Endothelial cell of umbilical vein (primary cell): ENCODE results near the gene PILRA. TPM values are rescaled to one million over a fixed set of nuclear protein-coding genes. Genes with fewer than 3 reads are reported as not detected.

Source experiments
- BruUV-seq: library from RNA; stranded (reverse); fragments of 400-500 nt; replicated peaks from 2 replicates; lab custom pipeline; 2021; lab: Mats Ljungman, UMichigan
- CTCF ChIA-PET: fragments of 300-600, 350-600 bp; sonication (Branson Sonifier 250); formaldehyde crosslinking; loops from one replicate; lab custom pipeline; 2021; ENCODE audit warnings: antibody characterized with exemption, inconsistent platforms; lab: Charles Lee
- POLR2A ChIA-PET: fragments of 300-600, 350-600 bp; sonication (Branson Sonifier 250); formaldehyde crosslinking; loops from one replicate; lab custom pipeline; 2021; ENCODE audit warnings: antibody characterized with exemption, inconsistent platforms; lab: Charles Lee
- DNase-seq: peaks from one replicate; pipeline ENCODE4 v3.0.0-alpha.2; 2011; ENCODE audit warnings: low read depth, low spot score
- FAIRE-seq: peaks from 2 replicates; lab custom pipeline; 2011; peaks lifted over from hg19 to GRCh38; lab: Jason Lieb, UNC
- H2AFZ ChIP-seq: 2 replicates; pipeline ENCODE4 v1.6.0; 2012; ENCODE audit warnings: low read depth, low read length, control low read depth, inconsistent platforms
- H3K27ac ChIP-seq: 2 replicates; pipeline ENCODE4 v1.5.1; 2011; ENCODE audit warnings: low read depth, mild to moderate bottlenecking, control low read depth, low read length, moderate library complexity; ENCODE audit not compliant: insufficient read depth
- H3K27me3 ChIP-seq, 2 experiments: 2 replicates each; pipeline versions ENCODE4 v1.6.0 to v1.6.1; 2011; ENCODE audit warnings: low read length in 2 of 2, mixed read lengths in 1 of 2; ENCODE audit not compliant: control insufficient read depth in 2 of 2, insufficient read depth in 2 of 2
- H3K36me3 ChIP-seq, 2 experiments: 2 replicates in 1 of 2; 3 replicates in 1 of 2; pipeline ENCODE4 v1.5.1; 2011; ENCODE audit warnings: low read length in 2 of 2, mild to moderate bottlenecking in 1 of 2, moderate library complexity in 1 of 2; ENCODE audit not compliant: control insufficient read depth in 2 of 2, insufficient read depth in 2 of 2; ENCODE audit errors: extremely low read depth in 1 of 2
- H3K4me1 ChIP-seq: 3 replicates; pipeline ENCODE4 v1.5.1; 2011; ENCODE audit warnings: mild to moderate bottlenecking, low read length; ENCODE audit not compliant: control insufficient read depth, insufficient read depth; ENCODE audit errors: extremely low read depth
- H3K4me2 ChIP-seq: 2 replicates; pipeline ENCODE4 v1.6.1; 2011; ENCODE audit warnings: low read length, control low read depth, mixed read lengths; ENCODE audit not compliant: insufficient read depth
- H3K4me3 ChIP-seq, 3 experiments: fragments of 200-600 bp in 1 of 3; sonication (generic), shearing (Covaris generic) in 1 of 3; replicated peaks in 1 of 3; 2 replicates each; pipeline ENCODE4 v1.5.1; 2011 to 2016; ENCODE audit warnings: control low read depth in 3 of 3, low read length in 3 of 3, mild to moderate bottlenecking in 2 of 3, inconsistent platforms in 1 of 3, low read depth in 1 of 3, moderate library complexity in 1 of 3; ENCODE audit not compliant: insufficient read depth in 1 of 3
- H3K79me2 ChIP-seq: 2 replicates; pipeline ENCODE4 v1.6.0; 2012; ENCODE audit warnings: low read length, inconsistent platforms; ENCODE audit not compliant: control insufficient read depth, insufficient read depth
- H3K9ac ChIP-seq: replicated peaks from 2 replicates; pipeline ENCODE3; 2011; ENCODE audit warnings: low read length, control low read depth; ENCODE audit not compliant: insufficient read depth; ENCODE audit errors: extremely low read depth
- H3K9me1 ChIP-seq: replicated peaks from 3 replicates; pipeline ENCODE4 v1.6.0; 2011; ENCODE audit warnings: mild to moderate bottlenecking, low read length; ENCODE audit not compliant: control insufficient read depth, insufficient read depth; ENCODE audit errors: extremely low read depth
- H3K9me3 ChIP-seq: replicated peaks from 2 replicates; pipeline ENCODE4 v1.5.1; 2012; ENCODE audit warnings: low read length, inconsistent platforms; ENCODE audit not compliant: control insufficient read depth, insufficient read depth
- H4K20me1 ChIP-seq: replicated peaks from 2 replicates; pipeline ENCODE3; 2011; ENCODE audit warnings: mild to moderate bottlenecking, low read length; ENCODE audit not compliant: control insufficient read depth, insufficient read depth; ENCODE audit errors: extremely low read depth
- CTCF ChIP-seq, 2 donors: IDR thresholded peaks; 1 replicate in 1 of 2; 2 replicates in 1 of 2; pipeline ENCODE4 v1.5.1; 2011; ENCODE audit warnings: low read length in 2 of 2, mild to moderate bottlenecking in 2 of 2, moderate library complexity in 2 of 2, control low read depth in 1 of 2, inconsistent platforms in 1 of 2, low read depth in 1 of 2; ENCODE audit not compliant: insufficient read depth in 1 of 2; ENCODE audit errors: extremely low read depth in 1 of 2
- EZH2 ChIP-seq: IDR thresholded peaks from 2 replicates; pipeline ENCODE4 v1.6.1; 2012; ENCODE audit warnings: borderline replicate concordance, low read depth, mild to moderate bottlenecking, moderate library complexity, low read length, inconsistent platforms; ENCODE audit not compliant: severe bottlenecking
- FOS ChIP-seq: IDR thresholded peaks from 2 replicates; pipeline ENCODE4 v1.6.1; 2011; ENCODE audit warnings: mild to moderate bottlenecking, low read length, moderate library complexity, borderline replicate concordance; ENCODE audit not compliant: insufficient read depth
- GATA2 ChIP-seq: IDR thresholded peaks from 2 replicates; pipeline ENCODE4 v1.7.0; 2011; ENCODE audit warnings: low read depth, mild to moderate bottlenecking, moderate library complexity, mixed read lengths, low read length; ENCODE audit not compliant: insufficient read length, insufficient read depth
- JUN ChIP-seq: IDR thresholded peaks from 2 replicates; pipeline ENCODE4 v1.6.1; 2011; ENCODE audit warnings: borderline replicate concordance, low read depth; ENCODE audit not compliant: insufficient read length, insufficient read depth
- MYC ChIP-seq: IDR thresholded peaks from one replicate; pipeline ENCODE4 v1.6.1; 2011; ENCODE audit warnings: mild to moderate bottlenecking, low read depth, low read length
- POLR2A ChIP-seq: IDR thresholded peaks from 2 replicates; pipeline ENCODE4 v1.6.1; 2012; ENCODE audit warnings: low read depth, mild to moderate bottlenecking, control low read depth, low read length
- POLR2AphosphoS5 ChIP-seq: IDR thresholded peaks from 2 replicates; pipeline ENCODE4 v1.6.1; 2012; ENCODE audit warnings: low read depth, mild to moderate bottlenecking, control low read depth, low read length, moderate library complexity; ENCODE audit not compliant: insufficient read depth
- dilution Hi-C: fragments of 300-500 bp; cut with MboI; formaldehyde crosslinking; loops from one replicate; pipeline ENCODE4 v1.15.0; 2019; ENCODE audit warnings: low sequenced_read_pairs; ENCODE audit not compliant: extremely low pct_ligation_motif_present
- intact Hi-C: fragments of 100-400 bp; cut with micrococcal nuclease; formaldehyde crosslinking; loops from one replicate; pipeline ENCODE4 v1.10.0; 2022
- polyA plus RNA-seq, 4 experiments: library from polyadenylated mRNA; depleted of rRNA in 3 of 4; stranded (reverse) in 3 of 4; unstranded in 1 of 4; fragments of >200 nt; gene quantifications; 2 replicates each; pipeline versions ENCODE4 v1.2.1 to v1.2.3, GENCODE V29; 2011 to 2012; ENCODE audit warnings: missing spikeins in 1 of 4
- total RNA-seq: library from RNA; stranded (reverse); gene quantifications from 2 replicates; pipeline ENCODE4 v1.2.3, GENCODE V29; 2021
- TF ChIP-seq, protein P1 (sequence below): IDR thresholded peaks from 2 replicates; pipeline ENCODE4 v1.6.1; 2011; ENCODE audit not compliant: insufficient read depth, insufficient read length

Gene PILRA
- total and polyA plus RNA-seq, 2 donors (not counting 3 experiments of a cell fraction or from before 2014, with no cell fraction given): 0.61 to 1.3 TPM

DNA sequence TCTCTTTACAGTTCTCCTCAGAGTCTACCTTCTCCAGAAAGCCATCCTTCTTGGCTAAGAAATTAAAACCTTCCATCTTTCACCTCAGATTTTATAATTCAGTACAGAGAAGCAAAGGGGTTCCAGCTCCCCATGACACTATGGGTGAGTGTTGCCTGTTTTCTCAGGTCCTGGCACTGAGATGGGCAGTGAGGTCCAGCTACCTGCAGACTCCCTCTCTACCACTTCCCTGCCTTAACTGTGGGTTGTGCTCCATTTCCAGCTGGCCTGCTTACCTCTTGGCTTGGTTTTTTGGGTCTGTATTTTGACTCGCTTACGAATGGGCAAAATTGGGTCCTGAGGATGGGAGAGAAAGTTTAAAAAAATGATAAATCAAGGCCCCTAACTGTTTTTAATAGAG is 29.0 kb downstream of the PILRA start:
- FAIRE-seq (no peak), DNase-seq (no peak)
- no peaks in the 10 kb centered on the region for H3K36me3 ChIP-seq
- BruUV-seq: no TSS peak
- no peaks in the 10 kb centered on the region for H3K79me2 ChIP-seq
- intact Hi-C loops (no loop called here), dilution Hi-C loops (no loop called here)
- H3K9ac ChIP-seq: no peak overlapping the region
- H3K4me1 ChIP-seq: no peaks in the 10 kb centered on the region
- H3K4me3 ChIP-seq: no peak overlapping the region
- no peak overlapping the region for H2AFZ ChIP-seq
- H3K9me1 ChIP-seq: no peaks in the 10 kb centered on the region
- H4K20me1 ChIP-seq: no peaks in the 10 kb centered on the region
- peaks cover 7 to 17% of the 10 kb centered on the region in 2 experiments for H3K27me3 ChIP-seq
- no peak for TF ChIP-seq FOS
- TF ChIP-seq, protein P1, sequence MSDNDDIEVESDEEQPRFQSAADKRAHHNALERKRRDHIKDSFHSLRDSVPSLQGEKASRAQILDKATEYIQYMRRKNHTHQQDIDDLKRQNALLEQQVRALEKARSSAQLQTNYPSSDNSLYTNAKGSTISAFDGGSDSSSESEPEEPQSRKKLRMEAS: no peak
- TF ChIP-seq POLR2AphosphoS5: no peak
- TF ChIP-seq CTCF (IDR thresholded peaks at IDR 0.05; ENCODE audit: extremely low read depth in 1 of 2, insufficient read depth in 1 of 2, low read depth in 1 of 2, low read length in 2 of 2): no peak
- TF ChIP-seq GATA2: no peak
- no peak for TF ChIP-seq EZH2
- TF ChIP-seq JUN: no peak
- TF ChIP-seq MYC: no peak
- no peak for TF ChIP-seq POLR2A
- ChIA-PET CTCF (no interaction called here), POLR2A (interaction anchor here (1.4 kb wide), 1 partner anchor 27 kb away, joined by 3 read pairs; the partner anchor contains the start of genes MEPCE and ZCWPW1)
- no peak overlapping the region for H3K4me2 ChIP-seq
- no peak overlapping the region for H3K27ac ChIP-seq
- H3K9me3 ChIP-seq: no peaks in the 10 kb centered on the region
